Liver (tissue), 5 donors: Measurements from ENCODE around the gene NDUFB7. TPM values are rescaled to one million over a fixed set of nuclear protein-coding genes. Genes with fewer than 3 reads are reported as not detected.

Experiments used
- polyA plus RNA-seq, 2 donors: library from polyadenylated mRNA; stranded (reverse) in 1 of 2; unstranded in 1 of 2; fragments of 200-250 nt in 1 of 2; fragments of >200 nt in 1 of 2; fragmentation: Nextera tagmentation in 1 of 2; extraction: Ambion mirVana in 1 of 2; gene quantifications; one replicate each; pipeline versions ENCODE4 v1.2.1 to v1.2.3, GENCODE V29; 2013 to 2015
- small RNA-seq: library from RNA; depleted of rRNA; stranded (forward); fragments of <200 nt; gene quantifications from one replicate; pipeline ENCODE3, GENCODE V24; 2014
- total RNA-seq, 2 donors: library from RNA; depleted of rRNA; stranded (reverse); fragments of >200 nt; gene quantifications; one replicate each; pipeline ENCODE4 v1.2.3, GENCODE V29; 2014
- donor health status: healthy.
- donor health status: healthy.
- donor health status: healthy.

The NDUFB7 gene
- total and polyA plus RNA-seq, 4 donors = 110 to 293 (median 252) TPM

Small RNA genes within 50 kb of the gene (small RNA-seq; reads per million reads assigned to genes)
- not detected for gene RN7SL842P

Other genes with a start within 250 kb of the NDUFB7 start
- 10 to 100 TPM; 11.3 to 20.4 TPM for gene ADGRE5, start 190.6 kb downstream of the NDUFB7 start, total RNA-seq
- gene ADGRE5, start 190.6 kb downstream of the NDUFB7 start, polyA plus RNA-seq = 10 to 100 TPM in 1 of 2 donors, 1 to 10 TPM in 1; 7.0 to 17.0 TPM
- gene DDX39A, start 152.7 kb downstream of the NDUFB7 start, total RNA-seq = 10 to 100 TPM; 34.6 to 54.7 TPM
- 10 to 100 TPM; 24.9 to 36.1 TPM for gene DDX39A, start 152.7 kb downstream of the NDUFB7 start, polyA plus RNA-seq
- gene PKN1, start 138.8 kb downstream of the NDUFB7 start, total RNA-seq = 10 to 100 TPM; 24.8 to 41.6 TPM
- 10 to 100 TPM; 13.7 to 19.8 TPM for gene PKN1, start 138.8 kb downstream of the NDUFB7 start, polyA plus RNA-seq
- under 1 TPM in 1 of 2 donors, not detected in 1; 0.42 TPM for gene PTGER1, start 96.7 kb downstream of the NDUFB7 start, total RNA-seq
- gene PTGER1, start 96.7 kb downstream of the NDUFB7 start, polyA plus RNA-seq = under 1 TPM; 0.15 to 0.22 TPM
- gene GIPC1, start 75.9 kb downstream of the NDUFB7 start, total RNA-seq = 10 to 100 TPM; 18.4 to 31.7 TPM
- gene GIPC1, start 75.9 kb downstream of the NDUFB7 start, polyA plus RNA-seq = 10 to 100 TPM; 19.4 to 34.5 TPM
- gene DNAJB1, start 53.7 kb downstream of the NDUFB7 start, total RNA-seq = 10 to 100 TPM; 32.5 to 43.0 TPM
- 10 to 100 TPM; 29.4 to 36.5 TPM for gene DNAJB1, start 53.7 kb downstream of the NDUFB7 start, polyA plus RNA-seq
- 10 to 100 TPM; 26.4 to 35.3 TPM for gene TECR, start 42.5 kb downstream of the NDUFB7 start, total RNA-seq
- 100 to 1,000 TPM in 1 of 2 donors, 10 to 100 TPM in 1; 86.3 to 157 TPM for gene TECR, start 42.5 kb downstream of the NDUFB7 start, polyA plus RNA-seq
- gene CLEC17A, start 11.0 kb upstream of the NDUFB7 start, total RNA-seq = under 1 TPM in 1 of 2 donors, not detected in 1; 0.28 TPM
- gene CLEC17A, start 11.0 kb upstream of the NDUFB7 start, polyA plus RNA-seq = under 1 TPM in 1 of 2 donors, not detected in 1; 0.22 TPM
- under 1 TPM; 0.28 to 0.67 TPM for gene ADGRE3, start 102.8 kb upstream of the NDUFB7 start, total RNA-seq
- gene ADGRE3, start 102.8 kb upstream of the NDUFB7 start, polyA plus RNA-seq = under 1 TPM; 0.15 to 0.17 TPM
- 10 to 100 TPM in 1 of 2 donors, 1 to 10 TPM in 1; 5.5 to 11.2 TPM for gene ZNF333, start 118.0 kb upstream of the NDUFB7 start, total RNA-seq
- gene ZNF333, start 118.0 kb upstream of the NDUFB7 start, polyA plus RNA-seq = 1 to 10 TPM; 1.7 to 1.8 TPM
- 1 to 10 TPM; 1.0 to 5.3 TPM for gene ADGRE2, start 206.5 kb upstream of the NDUFB7 start, total RNA-seq
- gene ADGRE2, start 206.5 kb upstream of the NDUFB7 start, polyA plus RNA-seq = 1 to 10 TPM in 1 of 2 donors, under 1 TPM in 1; 0.40 to 1.3 TPM